Mesenchymal stem cell (in vitro differentiated cells and primary cell): ENCODE results near the gene POLDIP2.

Experiments
- DNase-seq: peaks from one replicate; pipeline ENCODE4 v3.0.0-alpha.2; 2013
- H2AFZ ChIP-seq: one replicate; pipeline ENCODE4 v1.6.1; 2013; ENCODE audit warnings: low read depth, mild to moderate bottlenecking, control low read depth, inconsistent platforms, low read length, moderate library complexity
- H2AK5ac ChIP-seq: 2 replicates; pipeline ENCODE4 v1.6.1; 2013; ENCODE audit warnings: low read length, moderate library complexity, mild to moderate bottlenecking, inconsistent platforms; ENCODE audit not compliant: severe bottlenecking
- H2BK120ac ChIP-seq: one replicate; pipeline ENCODE4 v1.6.1; 2013; ENCODE audit warnings: low read depth, mild to moderate bottlenecking, inconsistent platforms, low read length, moderate library complexity
- H2BK12ac ChIP-seq, 2 experiments: one replicate each; pipeline ENCODE4 v1.6.1; 2013; ENCODE audit warnings: inconsistent platforms in 2 of 2, low read length in 2 of 2, mild to moderate bottlenecking in 2 of 2, moderate library complexity in 2 of 2, control low read depth in 1 of 2
- H2BK15ac ChIP-seq: one replicate; pipeline ENCODE4 v1.6.1; 2013; ENCODE audit warnings: mild to moderate bottlenecking, low read depth, inconsistent platforms; ENCODE audit not compliant: poor library complexity, severe bottlenecking
- H2BK5ac ChIP-seq: 2 replicates; pipeline ENCODE4 v1.6.1; 2013; ENCODE audit warnings: low read depth, mild to moderate bottlenecking, low read length, control low read depth, inconsistent platforms; ENCODE audit not compliant: poor library complexity, severe bottlenecking
- H3K14ac ChIP-seq, 2 experiments: one replicate each; pipeline ENCODE4 v1.6.1; 2013; ENCODE audit warnings: inconsistent platforms in 2 of 2, low read length in 2 of 2, control low read depth in 1 of 2, mild to moderate bottlenecking in 1 of 2, moderate library complexity in 1 of 2
- H3K18ac ChIP-seq, 2 experiments: one replicate each; pipeline ENCODE4 v1.6.1; 2013; ENCODE audit warnings: inconsistent platforms in 2 of 2, low read length in 2 of 2, control low read depth in 1 of 2, low read depth in 1 of 2, mild to moderate bottlenecking in 1 of 2
- H3K23ac ChIP-seq, 2 experiments: one replicate each; pipeline ENCODE4 v1.6.1; 2013; ENCODE audit warnings: inconsistent platforms in 2 of 2, low read length in 2 of 2, mild to moderate bottlenecking in 2 of 2, moderate library complexity in 2 of 2, control low read depth in 1 of 2
- H3K27ac ChIP-seq: 2 replicates; pipeline ENCODE4 v1.5.1; 2013; ENCODE audit warnings: mild to moderate bottlenecking, moderate library complexity, low read length, control low read depth, inconsistent platforms; ENCODE audit not compliant: poor library complexity, severe bottlenecking
- H3K27me3 ChIP-seq, 2 experiments: 2 replicates each; pipeline versions ENCODE4 v1.6.1 to v1.7.0; 2013; ENCODE audit warnings: low read length in 2 of 2, mild to moderate bottlenecking in 2 of 2, moderate library complexity in 2 of 2, control low read depth in 1 of 2, inconsistent platforms in 1 of 2; ENCODE audit not compliant: control insufficient read depth in 1 of 2, insufficient read depth in 1 of 2
- H3K36me3 ChIP-seq, 2 experiments: 2 replicates each; pipeline versions ENCODE4 v1.6.1 to v1.7.0; 2013; ENCODE audit warnings: low read length in 2 of 2, control low read depth in 1 of 2, inconsistent platforms in 1 of 2, low read depth in 1 of 2, mild to moderate bottlenecking in 1 of 2; ENCODE audit not compliant: insufficient read depth in 2 of 2, control insufficient read depth in 1 of 2
- H3K4ac ChIP-seq, 2 experiments: one replicate each; pipeline ENCODE4 v1.6.1; 2013; ENCODE audit warnings: inconsistent platforms in 2 of 2, low read length in 2 of 2, mild to moderate bottlenecking in 2 of 2, moderate library complexity in 2 of 2, control low read depth in 1 of 2, low read depth in 1 of 2
- H3K4me1 ChIP-seq: 2 replicates; pipeline ENCODE4 v1.6.1; 2013; ENCODE audit warnings: low read depth, low read length, control low read depth; ENCODE audit not compliant: control insufficient read depth, insufficient read depth
- H3K4me2 ChIP-seq: 2 replicates; pipeline ENCODE4 v1.6.1; 2013; ENCODE audit warnings: low read length, mild to moderate bottlenecking, inconsistent platforms; ENCODE audit not compliant: poor library complexity, severe bottlenecking
- H3K4me3 ChIP-seq, 2 experiments: 2 replicates each; pipeline versions ENCODE4 v1.5.1 to v1.7.0; 2013; ENCODE audit warnings: low read length in 2 of 2, mild to moderate bottlenecking in 2 of 2, control low read depth in 1 of 2, low read depth in 1 of 2; ENCODE audit not compliant: insufficient read depth in 1 of 2
- H3K79me1 ChIP-seq: replicated peaks from 2 replicates; pipeline ENCODE4 v1.6.1; 2013; ENCODE audit warnings: mild to moderate bottlenecking, control low read depth, low read length, inconsistent platforms; ENCODE audit not compliant: poor library complexity, severe bottlenecking
- H3K9ac ChIP-seq: 2 replicates; pipeline ENCODE4 v1.7.0; 2013; ENCODE audit warnings: mild to moderate bottlenecking, low read length, moderate library complexity
- H3K9me3 ChIP-seq: 2 replicates; pipeline ENCODE4 v1.7.0; 2013; ENCODE audit warnings: mild to moderate bottlenecking, low read length; ENCODE audit not compliant: control insufficient read depth
- H4K8ac ChIP-seq: one replicate; pipeline ENCODE4 v1.6.1; 2013; ENCODE audit warnings: inconsistent platforms, mild to moderate bottlenecking, low read length, moderate library complexity
- H4K91ac ChIP-seq: one replicate; pipeline ENCODE4 v1.6.1; 2013; ENCODE audit warnings: mild to moderate bottlenecking, low read length, inconsistent platforms
- WGBS: methylation state at CpG from one replicate; pipeline ENCODE4 v1.1.7; 2013; ENCODE audit warnings: mixed read lengths; 5-methylcytosine and 5-hydroxymethylcytosine counted together

POLDIP2 gene

GRCh38 chr17:28347261-28347891 lies 10.0 kb downstream of the POLDIP2 start:
- Histone ChIP-seq H3K4ac (peak overlapping the region in 1 of 2 experiments; percentile 66), H3K27ac (peak overlapping the region; percentile 91), H2BK5ac (peak overlapping the region; percentile 67), H2BK15ac (no peak overlapping the region), H3K4me3 (no peak overlapping the region), H3K36me3 (peaks cover 75 to 97% of the 10 kb centered on the region in 2 experiments), H3K14ac (peak overlapping the region in 1 of 2 experiments; percentile 3), H2BK12ac (no peak overlapping the region), H3K79me1 (peaks cover 21% of the 10 kb centered on the region), H3K18ac (no peak overlapping the region), H2BK120ac (no peak overlapping the region), H3K9ac (peak overlapping the region; percentile 67), H3K9me3 (no peaks in the 10 kb centered on the region), H3K4me2 (no peak overlapping the region), H3K23ac (no peak overlapping the region), H2AK5ac (peak overlapping the region; percentile 69), H3K4me1 (peaks cover 16% of the 10 kb centered on the region), H2AFZ (no peak overlapping the region), H4K8ac (peak overlapping the region; percentile 70), H3K27me3 (no peaks in the 10 kb centered on the region), H4K91ac (peak overlapping the region; percentile 88)
- WGBS: 77% methylated on average over 8 of the region's 8 CpGs
- peak; percentile 58 for DNase-seq

DNA sequence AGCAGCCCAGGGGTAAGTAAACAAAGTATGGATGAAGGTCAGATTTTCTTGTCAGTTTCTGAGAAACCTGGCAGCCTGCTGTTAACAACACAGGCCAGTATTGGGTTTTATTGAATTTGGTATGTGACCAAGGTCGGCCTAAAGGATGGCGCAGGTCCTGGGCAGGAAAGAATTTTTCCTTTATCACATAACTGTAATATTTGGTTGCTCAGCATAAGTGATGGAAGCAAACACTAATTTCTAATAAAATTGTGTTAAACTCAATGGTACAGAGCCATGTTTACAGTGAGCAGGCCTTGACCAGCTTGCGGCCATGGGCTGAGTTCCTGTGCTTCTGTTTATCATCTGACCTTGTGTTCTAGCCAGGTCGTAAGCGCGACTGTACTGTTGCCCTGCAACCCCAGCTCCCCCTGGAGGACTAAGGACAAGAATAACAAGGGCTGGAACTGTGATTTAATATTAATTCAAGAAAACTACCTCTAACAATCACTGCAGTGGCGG lies 10.5 kb downstream of the POLDIP2 start:
- Histone ChIP-seq H2BK15ac (no peak overlapping the region), H3K18ac (no peak overlapping the region), H3K14ac (no peak overlapping the region), H2BK5ac (peak overlapping the region; percentile 37), H2AK5ac (peak overlapping the region; percentile 80), H4K91ac (no peak overlapping the region), H4K8ac (peak overlapping the region; percentile 22), H3K79me1 (peaks cover 25% of the 10 kb centered on the region), H3K9ac (peak overlapping the region; percentile 67), H3K4ac (no peak overlapping the region), H3K4me3 (no peak overlapping the region), H3K27me3 (no peaks in the 10 kb centered on the region), H3K23ac (no peak overlapping the region), H2BK120ac (no peak overlapping the region), H3K36me3 (peaks cover 76 to 98% of the 10 kb centered on the region in 2 experiments), H2AFZ (no peak overlapping the region), H3K9me3 (no peaks in the 10 kb centered on the region), H3K4me1 (peaks cover 16% of the 10 kb centered on the region), H3K4me2 (peak overlapping the region; percentile 13), H3K27ac (peak overlapping the region; percentile 91), H2BK12ac (no peak overlapping the region)
- DNase-seq: peak; percentile 63
- 91% methylated on average over 2 of the region's 7 CpGs for WGBS

DNA sequence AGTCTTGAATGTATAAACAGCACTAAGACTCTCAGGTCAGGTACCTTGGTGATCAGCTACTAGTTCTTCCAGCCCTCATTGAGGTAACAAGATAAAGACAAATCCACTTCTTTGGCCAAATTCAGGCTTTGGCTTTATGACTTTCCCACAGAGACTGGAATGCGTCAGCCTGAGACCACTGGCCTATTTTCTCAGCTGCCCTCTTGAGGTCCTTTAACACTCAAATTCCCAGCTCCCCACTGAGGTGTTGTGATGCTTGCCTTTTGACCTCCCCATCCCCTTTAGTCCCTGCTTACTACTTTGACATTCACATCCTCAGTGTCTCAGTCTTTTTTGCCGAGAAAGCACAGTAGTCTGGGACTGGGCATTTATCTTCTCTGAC lies 11.1 kb downstream of the POLDIP2 start:
- Histone ChIP-seq H2AFZ (no peak overlapping the region), H4K91ac (no peak overlapping the region), H3K23ac (no peak overlapping the region), H2BK12ac (no peak overlapping the region), H2BK5ac (no peak overlapping the region), H3K79me1 (peaks cover 31% of the 10 kb centered on the region), H2BK120ac (no peak overlapping the region), H3K4me3 (no peak overlapping the region), H3K4me1 (peaks cover 16% of the 10 kb centered on the region), H3K27ac (peak overlapping the region; percentile 91), H3K27me3 (no peaks in the 10 kb centered on the region), H4K8ac (no peak overlapping the region), H3K18ac (no peak overlapping the region), H3K4ac (peak overlapping the region in 1 of 2 experiments; percentile 16), H3K9ac (peak overlapping the region; percentile 67), H3K14ac (no peak overlapping the region), H3K9me3 (no peaks in the 10 kb centered on the region), H3K36me3 (peaks cover 76 to 98% of the 10 kb centered on the region in 2 experiments), H2BK15ac (no peak overlapping the region), H3K4me2 (no peak overlapping the region), H2AK5ac (peak overlapping the region; percentile 62)
- WGBS: 98% methylated on average over 2 of the region's 2 CpGs
- no peak for DNase-seq

GRCh38 chr17:28345419-28346198 lies 11.7 kb downstream of the POLDIP2 start:
- Histone ChIP-seq H3K4ac (no peak overlapping the region), H3K36me3 (peaks cover 76 to 98% of the 10 kb centered on the region in 2 experiments), H2AFZ (no peak overlapping the region), H2AK5ac (peak overlapping the region; percentile 62), H3K27me3 (no peaks in the 10 kb centered on the region), H3K9ac (peak overlapping the region; percentile 67), H4K8ac (no peak overlapping the region), H3K79me1 (peaks cover 32% of the 10 kb centered on the region), H2BK12ac (no peak overlapping the region), H3K4me2 (no peak overlapping the region), H2BK5ac (no peak overlapping the region), H3K23ac (no peak overlapping the region), H3K14ac (no peak overlapping the region), H3K4me1 (peaks cover 16% of the 10 kb centered on the region), H3K27ac (peak overlapping the region; percentile 91), H3K4me3 (no peak overlapping the region), H4K91ac (no peak overlapping the region), H2BK120ac (no peak overlapping the region), H3K9me3 (no peaks in the 10 kb centered on the region), H3K18ac (no peak overlapping the region), H2BK15ac (no peak overlapping the region)
- 96% methylated on average over 13 of the region's 13 CpGs for WGBS
- no peak for DNase-seq
